GM06990 (cell line): ENCODE data around the gene SORCS3.

Source experiments
- DNase-seq: peaks from one replicate; pipeline ENCODE4 v3.0.0-alpha.2; 2011; ENCODE audit not compliant: insufficient read length; ENCODE audit errors: extremely low read depth
- H3K27me3 ChIP-seq: replicated peaks from 2 replicates; pipeline ENCODE4 v1.6.0; 2011; ENCODE audit warnings: low read length; ENCODE audit not compliant: control insufficient read depth, insufficient read depth
- H3K36me3 ChIP-seq: 2 replicates; pipeline ENCODE4 v1.5.1; 2011; ENCODE audit warnings: low read length; ENCODE audit not compliant: control insufficient read depth, insufficient read depth
- H3K4me3 ChIP-seq: replicated peaks from 2 replicates; pipeline ENCODE4 v1.5.1; 2011; ENCODE audit warnings: low read depth, mild to moderate bottlenecking, control low read depth, low read length
- TF ChIP-seq, protein P1 (sequence below): IDR thresholded peaks from 2 replicates; pipeline ENCODE4 v1.5.1; 2011; ENCODE audit warnings: low read length, control low read depth, mild to moderate bottlenecking, inconsistent platforms; ENCODE audit not compliant: insufficient read depth, poor library complexity, severe bottlenecking

SORCS3 gene

DNA sequence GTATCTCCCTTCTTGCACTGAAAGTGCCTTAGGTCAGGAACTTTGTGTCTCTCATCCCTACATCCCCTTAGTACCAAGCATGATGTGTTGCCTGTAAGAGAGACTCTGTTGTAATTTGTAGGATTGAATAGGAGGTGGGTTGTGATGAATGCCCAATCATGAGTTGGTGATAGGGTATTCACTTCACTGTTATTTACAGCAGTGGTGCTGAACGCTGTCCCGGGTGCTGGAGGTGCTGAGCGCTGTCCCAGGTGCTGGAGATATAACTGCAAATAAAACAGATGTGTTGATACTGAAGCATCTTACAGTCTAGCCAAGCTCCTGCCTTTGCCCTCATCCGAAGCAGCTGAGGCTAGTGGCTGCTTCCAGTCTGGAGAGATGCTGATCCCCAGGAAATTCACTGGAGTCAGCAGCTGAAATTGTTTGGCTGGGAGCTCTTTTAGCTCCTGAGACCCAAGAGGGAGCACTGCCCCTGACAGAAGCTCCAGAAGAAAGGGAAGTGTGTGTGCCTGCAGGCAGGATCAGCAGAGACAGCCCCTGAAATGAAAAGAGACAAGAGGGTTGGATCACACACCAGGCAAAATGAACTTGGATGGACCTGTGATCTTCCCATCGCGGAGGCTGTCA is 183.4 kb downstream of the SORCS3 start:
- Histone ChIP-seq H3K27me3 (no peaks in the 10 kb centered on the region), H3K4me3 (no peak overlapping the region), H3K36me3 (no peaks in the 10 kb centered on the region)
- TF ChIP-seq, protein P1, sequence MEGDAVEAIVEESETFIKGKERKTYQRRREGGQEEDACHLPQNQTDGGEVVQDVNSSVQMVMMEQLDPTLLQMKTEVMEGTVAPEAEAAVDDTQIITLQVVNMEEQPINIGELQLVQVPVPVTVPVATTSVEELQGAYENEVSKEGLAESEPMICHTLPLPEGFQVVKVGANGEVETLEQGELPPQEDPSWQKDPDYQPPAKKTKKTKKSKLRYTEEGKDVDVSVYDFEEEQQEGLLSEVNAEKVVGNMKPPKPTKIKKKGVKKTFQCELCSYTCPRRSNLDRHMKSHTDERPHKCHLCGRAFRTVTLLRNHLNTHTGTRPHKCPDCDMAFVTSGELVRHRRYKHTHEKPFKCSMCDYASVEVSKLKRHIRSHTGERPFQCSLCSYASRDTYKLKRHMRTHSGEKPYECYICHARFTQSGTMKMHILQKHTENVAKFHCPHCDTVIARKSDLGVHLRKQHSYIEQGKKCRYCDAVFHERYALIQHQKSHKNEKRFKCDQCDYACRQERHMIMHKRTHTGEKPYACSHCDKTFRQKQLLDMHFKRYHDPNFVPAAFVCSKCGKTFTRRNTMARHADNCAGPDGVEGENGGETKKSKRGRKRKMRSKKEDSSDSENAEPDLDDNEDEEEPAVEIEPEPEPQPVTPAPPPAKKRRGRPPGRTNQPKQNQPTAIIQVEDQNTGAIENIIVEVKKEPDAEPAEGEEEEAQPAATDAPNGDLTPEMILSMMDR, result no peak
- peak; percentile 35 for DNase-seq

DNA sequence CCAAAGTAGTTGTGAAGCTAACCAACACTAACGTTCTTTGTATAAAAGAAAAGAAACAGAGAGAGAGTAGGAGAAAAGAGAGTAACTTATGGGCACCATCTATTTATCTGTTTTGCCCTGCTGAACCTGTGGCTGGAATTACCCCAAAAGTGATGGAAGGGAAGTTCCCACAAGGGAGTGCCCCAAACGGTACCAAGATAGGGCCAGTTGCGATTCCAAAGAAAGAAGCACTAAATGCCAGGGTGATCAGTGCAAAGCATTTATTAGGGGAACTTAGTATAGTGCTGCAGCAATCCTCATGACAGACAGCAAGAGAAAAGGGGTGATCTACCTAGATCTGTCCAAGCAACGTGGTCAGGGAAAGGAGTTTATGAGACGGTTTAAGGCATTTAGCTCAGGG is 190.2 kb downstream of the SORCS3 start:
- DNase-seq, result no peak
- Histone ChIP-seq H3K27me3 (no peaks in the 10 kb centered on the region), H3K4me3 (no peak overlapping the region), H3K36me3 (no peaks in the 10 kb centered on the region)
- TF ChIP-seq, protein P1, result no peak

DNA sequence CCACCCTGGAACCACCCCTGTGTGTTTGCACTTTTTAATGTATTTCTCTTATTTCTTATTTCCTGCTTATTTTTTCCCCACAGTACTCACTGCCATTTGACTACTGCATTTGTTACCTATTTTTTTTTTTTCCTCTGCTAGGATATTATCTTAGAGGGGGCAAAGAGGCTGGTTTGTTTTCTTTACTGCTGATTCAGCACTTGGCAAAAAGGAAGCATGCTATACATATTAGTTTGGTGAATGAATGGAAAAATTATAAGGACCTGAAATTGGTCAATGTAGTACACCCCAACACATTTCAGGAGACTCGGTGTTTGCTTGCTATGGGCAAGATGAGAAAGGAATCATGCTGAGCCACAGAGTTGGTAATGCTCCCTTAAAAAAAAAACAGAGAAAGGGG is 193.5 kb downstream of the SORCS3 start:
- DNase-seq, result no peak
- TF ChIP-seq, protein P1, result no peak

GRCh38 chr10:104835422-104835821 is 194.3 kb downstream of the SORCS3 start:
- no peak for DNase-seq
- Histone ChIP-seq H3K4me3 (no peak overlapping the region), H3K27me3 (no peaks in the 10 kb centered on the region), H3K36me3 (no peaks in the 10 kb centered on the region)
- TF ChIP-seq, protein P1, result no peak

More for the DNA sequence above, 193.5 kb downstream of the SORCS3 start:
- Histone ChIP-seq H3K36me3 (no peaks in the 10 kb centered on the region), H3K4me3 (no peak overlapping the region), H3K27me3 (no peaks in the 10 kb centered on the region)

DNA sequence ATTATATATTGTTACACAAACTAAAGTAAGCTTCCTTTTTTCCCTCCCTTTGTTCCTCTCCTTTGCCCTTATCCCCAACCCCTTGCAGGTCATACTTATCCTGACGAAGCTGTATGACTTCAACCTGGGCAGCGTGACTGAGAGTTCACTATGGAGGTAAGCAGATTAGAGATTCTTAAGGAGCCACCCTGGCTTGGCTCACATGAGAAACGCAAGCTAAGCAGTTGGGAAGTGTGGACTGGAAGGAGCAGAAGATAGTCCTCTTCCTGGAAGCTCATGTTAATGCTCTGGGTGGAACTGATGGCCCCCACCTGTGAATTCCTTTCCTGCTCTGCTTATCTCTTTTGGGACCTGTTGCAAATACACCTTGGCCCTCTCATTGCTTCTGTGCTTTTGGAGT is 201.6 kb downstream of the SORCS3 start:
- Histone ChIP-seq H3K27me3 (no peaks in the 10 kb centered on the region), H3K36me3 (no peaks in the 10 kb centered on the region), H3K4me3 (no peak overlapping the region)
- TF ChIP-seq, protein P1, result no peak
- no peak for DNase-seq

DNA sequence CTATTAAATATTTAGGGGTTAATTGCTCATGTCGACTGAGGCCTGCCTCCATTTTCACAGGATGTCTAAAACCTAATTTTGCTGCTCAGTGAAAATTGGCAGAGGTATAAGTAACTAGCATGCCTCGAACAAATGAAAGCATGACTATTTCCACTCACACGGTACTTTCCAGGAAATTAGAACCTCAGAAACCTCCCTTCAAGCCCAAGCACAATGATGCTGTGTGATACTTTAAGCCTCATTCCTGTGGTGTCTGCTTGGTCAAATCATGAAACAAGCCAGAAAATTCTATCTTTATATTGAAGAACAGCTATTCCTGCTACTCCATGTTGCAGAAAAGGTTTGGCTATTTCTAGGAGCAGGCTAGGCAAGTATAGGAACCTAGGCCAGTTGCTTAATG is 203.0 kb downstream of the SORCS3 start:
- Histone ChIP-seq H3K4me3 (no peak overlapping the region), H3K27me3 (no peaks in the 10 kb centered on the region), H3K36me3 (no peaks in the 10 kb centered on the region)
- no peak for DNase-seq
- TF ChIP-seq, protein P1, result no peak
